Subcutaneous adipose tissue (tissue), 4 donors: Measurements from ENCODE around the gene CENPVL3. TPM values are rescaled to one million over a fixed set of nuclear protein-coding genes. Genes with fewer than 3 reads are reported as not detected.
"Not testable (repeated sequence)": the region's sequence is repeated elsewhere in the genome, so short reads cannot be mapped to it uniquely, and the experiment has no call there.

Source experiments
- total RNA-seq, 4 donors: library from RNA; depleted of rRNA; stranded (reverse); fragments of >200 nt; gene quantifications; one replicate each; pipeline ENCODE4 v1.1.0, GENCODE V29; 2016
- TF ChIP-seq, protein P1 (sequence below): fragments of 450-650 bp; IDR thresholded peaks from one replicate; pipeline ENCODE4 v1.5.1; 2016; ENCODE audit warnings: low read depth, mild to moderate bottlenecking, control low read depth, antibody characterized with exemption, moderate library complexity

CENPVL3 gene
- total RNA-seq: not detected

DNA sequence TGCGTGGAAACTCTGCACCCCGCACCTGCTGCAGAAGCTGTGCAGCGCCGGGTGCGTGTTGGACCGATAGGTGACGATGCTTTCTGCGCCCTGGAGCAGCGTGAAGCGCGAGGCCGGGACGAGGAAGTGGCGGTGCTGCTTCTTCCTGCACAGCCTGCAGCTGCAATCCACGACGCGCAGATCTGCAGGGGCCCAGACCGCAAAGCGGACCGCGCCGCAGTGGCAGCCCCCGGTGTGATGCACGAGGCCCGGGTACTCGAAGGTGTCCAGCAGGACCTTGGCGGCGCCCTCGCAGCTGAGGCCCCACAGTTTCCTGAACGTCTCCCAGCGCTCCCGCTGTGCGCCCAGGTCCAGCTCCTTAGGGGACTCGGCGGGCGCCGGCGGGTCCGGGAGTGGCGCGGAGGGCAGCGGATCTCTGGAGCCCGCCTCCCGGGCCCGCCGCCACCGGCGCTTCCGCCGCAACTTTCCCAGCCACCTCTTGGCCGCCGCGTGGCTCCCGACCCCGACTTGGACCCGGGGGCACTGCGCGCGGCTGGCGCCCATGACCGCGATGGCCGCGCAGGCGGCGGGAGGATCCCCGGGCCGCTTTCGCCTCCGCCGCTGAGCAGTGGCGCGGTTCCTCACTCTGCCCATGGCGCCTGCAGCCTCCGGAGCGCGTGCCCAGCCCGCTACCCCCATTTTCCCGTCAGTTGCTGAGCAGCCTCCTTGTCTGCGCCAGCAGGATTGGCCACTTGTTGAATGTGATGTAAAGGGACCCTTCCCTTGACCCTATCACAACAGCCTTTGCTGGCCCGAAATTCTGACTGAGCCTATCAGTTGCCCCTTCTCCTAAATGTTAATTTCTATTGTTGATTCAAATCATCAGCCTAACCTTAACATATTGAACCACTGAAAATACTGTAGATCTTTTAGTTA is at the start of gene CENPVL3:
Gene CENPVL3, minus strand, starts transcription at position 672 of the 915 bp plus-strand sequence. Its CDS starts 39 bp downstream, at position 633.
- TF ChIP-seq, protein P1, sequence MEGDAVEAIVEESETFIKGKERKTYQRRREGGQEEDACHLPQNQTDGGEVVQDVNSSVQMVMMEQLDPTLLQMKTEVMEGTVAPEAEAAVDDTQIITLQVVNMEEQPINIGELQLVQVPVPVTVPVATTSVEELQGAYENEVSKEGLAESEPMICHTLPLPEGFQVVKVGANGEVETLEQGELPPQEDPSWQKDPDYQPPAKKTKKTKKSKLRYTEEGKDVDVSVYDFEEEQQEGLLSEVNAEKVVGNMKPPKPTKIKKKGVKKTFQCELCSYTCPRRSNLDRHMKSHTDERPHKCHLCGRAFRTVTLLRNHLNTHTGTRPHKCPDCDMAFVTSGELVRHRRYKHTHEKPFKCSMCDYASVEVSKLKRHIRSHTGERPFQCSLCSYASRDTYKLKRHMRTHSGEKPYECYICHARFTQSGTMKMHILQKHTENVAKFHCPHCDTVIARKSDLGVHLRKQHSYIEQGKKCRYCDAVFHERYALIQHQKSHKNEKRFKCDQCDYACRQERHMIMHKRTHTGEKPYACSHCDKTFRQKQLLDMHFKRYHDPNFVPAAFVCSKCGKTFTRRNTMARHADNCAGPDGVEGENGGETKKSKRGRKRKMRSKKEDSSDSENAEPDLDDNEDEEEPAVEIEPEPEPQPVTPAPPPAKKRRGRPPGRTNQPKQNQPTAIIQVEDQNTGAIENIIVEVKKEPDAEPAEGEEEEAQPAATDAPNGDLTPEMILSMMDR: not testable (repeated sequence)

DNA sequence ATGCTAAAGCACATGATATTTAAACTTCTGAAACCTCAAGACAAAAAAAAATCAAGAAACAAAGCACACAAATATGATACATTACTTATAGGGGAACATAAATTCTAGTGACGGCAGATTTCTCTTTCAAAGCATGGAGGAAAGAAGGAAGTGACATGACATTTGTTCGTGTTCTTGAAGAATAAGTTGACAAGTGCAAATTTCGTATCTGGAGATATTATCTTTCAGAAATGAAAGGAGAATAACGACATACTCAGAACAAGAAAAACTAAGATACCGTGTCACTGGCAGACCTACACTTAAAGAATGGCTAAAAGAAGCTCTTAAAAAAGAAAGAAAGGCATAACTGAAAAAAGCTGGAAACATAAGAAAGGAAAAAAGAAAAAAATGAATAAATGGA is 47.3 kb upstream of the CENPVL3 start:
- TF ChIP-seq, protein P1: no peak

DNA sequence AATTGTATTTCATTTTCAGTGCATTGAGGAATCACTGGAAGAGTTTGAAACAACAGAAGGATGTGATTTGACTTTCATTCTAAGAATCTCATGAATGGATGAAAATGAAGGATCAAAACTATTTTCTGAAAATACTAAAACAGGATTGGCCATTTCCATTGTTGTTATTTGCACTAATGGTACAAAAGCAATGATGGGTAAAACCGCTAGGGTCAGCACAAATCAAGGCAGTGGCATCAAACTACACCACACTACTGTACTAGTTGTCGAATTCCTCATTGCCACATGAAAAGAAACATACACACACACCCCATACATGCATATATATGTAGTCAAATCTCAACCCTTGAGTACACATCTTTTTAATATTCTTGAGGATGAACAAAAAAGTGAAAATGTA is 24.7 kb upstream of the CENPVL3 start:
- TF ChIP-seq, protein P1: no peak

DNA sequence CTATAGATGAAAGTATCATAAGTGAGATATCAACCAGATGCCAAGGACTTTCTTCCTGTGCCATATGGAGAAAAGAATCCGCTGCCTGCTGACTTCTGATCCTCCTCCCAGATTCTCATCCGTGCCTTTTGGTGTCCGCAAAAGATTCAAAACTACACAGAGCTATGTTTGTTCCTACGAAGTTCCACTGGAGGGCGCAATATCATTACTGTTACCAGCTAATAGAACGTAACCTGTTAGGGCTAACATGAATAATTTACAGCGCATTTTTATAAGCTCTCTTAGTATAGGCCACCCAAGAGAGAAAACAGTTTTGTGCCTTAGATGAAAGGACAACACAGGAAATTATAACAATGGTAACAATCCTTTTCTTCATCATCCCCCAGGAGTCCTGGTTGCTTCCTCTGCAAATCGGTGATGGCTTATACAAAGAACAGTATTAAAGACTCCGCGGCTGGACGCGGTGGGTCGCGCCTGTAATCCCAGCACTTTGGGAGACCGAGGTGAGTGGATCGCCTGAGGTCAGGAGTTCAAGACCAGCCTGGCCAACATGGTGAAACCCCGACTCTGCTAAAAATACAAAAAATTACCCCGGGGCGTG is 22.8 kb upstream of the CENPVL3 start:
- TF ChIP-seq, protein P1: no peak

DNA sequence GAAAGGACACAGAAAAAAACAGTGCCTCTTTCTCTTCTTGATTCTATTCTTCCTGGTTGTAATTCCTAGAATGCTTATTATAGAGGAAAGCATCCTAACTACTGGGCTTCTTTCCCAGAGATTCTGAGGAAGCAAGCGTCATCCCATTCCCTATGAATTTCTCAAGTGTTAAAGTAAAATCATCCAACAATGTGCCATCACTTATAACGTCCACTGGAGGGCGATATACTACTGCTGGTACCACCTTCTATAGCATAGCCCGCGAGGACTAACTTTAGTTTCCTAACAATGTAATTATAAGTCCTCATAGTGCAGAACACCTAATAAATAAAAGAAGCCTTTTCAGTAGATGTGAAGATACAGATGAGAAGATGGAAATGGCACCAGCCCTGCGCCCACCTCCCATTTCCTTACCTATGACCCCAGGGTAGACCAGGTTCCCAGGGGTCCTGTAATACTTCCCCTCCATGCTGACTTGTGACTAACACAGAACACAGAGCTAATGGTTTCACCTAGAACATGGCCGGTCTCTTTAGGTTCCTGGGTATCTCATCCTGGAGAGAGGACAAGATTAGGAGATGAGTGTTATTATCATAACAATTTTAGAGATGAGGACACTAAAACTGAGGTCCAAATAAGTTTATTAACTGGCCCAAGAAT is 4.2 kb downstream of the CENPVL3 start:
- TF ChIP-seq, protein P1: no peak

DNA sequence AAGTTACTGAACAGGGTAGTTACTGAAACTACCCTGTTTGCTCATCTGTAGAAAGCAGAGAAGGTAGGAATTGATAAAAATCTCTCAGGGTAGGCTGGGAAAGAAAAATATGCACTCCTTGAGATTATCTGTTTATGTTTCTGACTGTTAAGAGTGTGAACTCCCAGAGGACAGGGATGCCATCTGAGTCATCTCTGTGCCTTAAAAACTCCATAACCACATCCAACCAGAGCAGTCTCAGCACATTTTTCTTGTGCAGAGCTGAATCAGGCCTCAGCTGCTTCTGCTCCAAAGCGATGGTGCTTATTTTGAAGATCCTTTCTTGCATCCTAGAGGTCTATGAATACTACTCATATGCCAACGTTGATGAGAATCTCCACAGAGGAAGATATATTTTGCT is 9.9 kb downstream of the CENPVL3 start:
- TF ChIP-seq, protein P1: no peak

DNA sequence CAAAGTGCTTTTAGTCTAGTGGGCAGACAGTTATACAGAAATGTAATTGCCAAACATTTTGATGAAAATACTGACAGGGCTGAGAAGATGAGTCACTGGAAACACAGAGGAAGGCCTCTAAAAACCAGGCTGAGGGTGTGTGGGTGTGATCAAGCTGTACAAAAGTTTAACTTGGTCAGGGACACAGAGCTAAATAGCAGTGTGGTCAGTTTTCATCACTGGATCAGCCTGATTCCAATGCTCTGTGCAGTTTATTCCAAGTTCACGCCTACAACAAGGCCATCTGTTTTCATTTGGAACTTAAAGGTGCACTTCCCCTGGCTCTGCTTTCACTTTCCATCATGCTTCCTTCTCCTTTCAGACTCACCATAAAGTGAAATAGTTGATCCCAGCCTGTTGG is 10.6 kb downstream of the CENPVL3 start:
- TF ChIP-seq, protein P1: no peak
